Measurements from ENCODE around the gene RNF113A. TPM values are rescaled to one million over a fixed set of nuclear protein-coding genes. Genes with fewer than 3 reads are reported as not detected.

The RNF113A gene
- total and polyA plus RNA-seq, 2 experiments from 2014 or later: 10.2 to 23.3 TPM

GRCh38 chrX:119852382-119853353, 18.9 kb downstream of the RNF113A start, which contains the start of gene UPF3B (continued):
- no peak for TF ChIP-seq ZNF462 (CRISPR knock-in tag; IDR thresholded peaks at IDR 0.05)
- no peak for TF ChIP-seq CTCF (conservative IDR thresholded peaks at IDR 0.05; ENCODE audit: low read depth in 2 of 2)

GRCh38 chrX:119833905-119834304, 37.6 kb downstream of the RNF113A start:
- H4K20me1 ChIP-seq (replicated peaks; ENCODE audit: insufficient read depth): no peaks in the 10 kb centered on the region
- no peak overlapping the region for H3K27ac Mint-ChIP-seq
- no peaks in the 10 kb centered on the region for H3F3A ChIP-seq (replicated peaks; ENCODE audit: low read depth)
- H2AFZ ChIP-seq: no peak overlapping the region
- ATAC-seq (no peak), DNase-seq (ENCODE audit: low spot score) (no peak)
- H3K79me2 ChIP-seq (replicated peaks; ENCODE audit: insufficient read depth): no peaks in the 10 kb centered on the region
- H3K4me1 Mint-ChIP-seq: no peaks in the 10 kb centered on the region
- no peak overlapping the region for H3K4me3 Mint-ChIP-seq
- peaks cover 10% of the 10 kb centered on the region for H3K36me3 ChIP-seq (ENCODE audit: insufficient read depth)
- peaks cover 3% of the 10 kb centered on the region for H3K27me3 Mint-ChIP-seq (ENCODE audit: insufficient read depth, low read depth, poor library complexity)
- TF ChIP-seq ETS1 (IDR thresholded peaks at IDR 0.05): no peak
- H3K4me2 ChIP-seq: no peak overlapping the region
- H3K27ac ChIP-seq (ENCODE audit: low read depth): no peak overlapping the region
- no peaks in the 10 kb centered on the region for H3K4me1 ChIP-seq (ENCODE audit: insufficient read depth)
- no peaks in the 10 kb centered on the region for H3K9me3 Mint-ChIP-seq
- no peaks in the 10 kb centered on the region for H3K9me2 ChIP-seq (ENCODE audit: insufficient read depth)
- no peak overlapping the region for H3K4me3 ChIP-seq
- peaks cover 84% of the 10 kb centered on the region for H3K36me3 Mint-ChIP-seq (ENCODE audit: low read depth)
- H3K27me3 ChIP-seq (ENCODE audit: insufficient read depth): no peaks in the 10 kb centered on the region
